GM23338 (cell line): ENCODE measurements around the gene UBE2F. TPM values are rescaled to one million over a fixed set of nuclear protein-coding genes. Genes with fewer than 3 reads are reported as not detected.
"Not testable (repeated sequence)": the region's sequence is repeated elsewhere in the genome, so short reads cannot be mapped to it uniquely, and the experiment has no call there.

Experiments
- ATAC-seq: fragments of 200-7000 bp; cut with Tn5 transposase; 3 replicates; pipeline ENCODE4 v1.9.1; 2020
- DNase-seq: peaks from one replicate; pipeline ENCODE4 v3.0.0-alpha.2; 2015; ENCODE audit warnings: low spot score
- H2AFZ ChIP-seq: fragments of 200-600 bp; sonication (generic); 2 replicates; pipeline ENCODE4 v1.8.0; 2016; ENCODE audit warnings: antibody characterized with exemption, mild to moderate bottlenecking, moderate library complexity
- H3F3A ChIP-seq: fragments of 200-600 bp; sonication (generic); replicated peaks from 2 replicates; pipeline ENCODE4 v1.8.0; 2017; ENCODE audit warnings: antibody characterized with exemption, mixed run types, low read depth
- H3K27ac ChIP-seq: fragments of 200-600 bp; sonication (generic); 2 replicates; pipeline ENCODE4 v1.6.1; 2016; ENCODE audit warnings: low read depth
- H3K27me3 ChIP-seq: fragments of 200-600 bp; sonication (generic); 2 replicates; pipeline ENCODE4 v1.8.0; 2016; ENCODE audit warnings: mild to moderate bottlenecking, mixed run types, moderate library complexity; ENCODE audit not compliant: insufficient read depth
- H3K36me3 ChIP-seq: fragments of 200-600 bp; sonication (generic); 2 replicates; pipeline ENCODE4 v1.8.0; 2016; ENCODE audit warnings: mild to moderate bottlenecking; ENCODE audit not compliant: insufficient read depth
- H3K4me1 ChIP-seq: fragments of 200-600 bp; sonication (generic); 2 replicates; pipeline ENCODE4 v1.8.0; 2016; ENCODE audit warnings: mild to moderate bottlenecking, moderate library complexity; ENCODE audit not compliant: insufficient read depth
- H3K4me2 ChIP-seq: fragments of 200-600 bp; sonication (generic); 2 replicates; pipeline ENCODE4 v1.7.1; 2017; ENCODE audit warnings: mixed run types
- H3K4me3 ChIP-seq: fragments of 200-600 bp; sonication (generic); 2 replicates; pipeline ENCODE4 v1.6.1; 2016; ENCODE audit warnings: mixed run types
- H3K79me2 ChIP-seq: fragments of 200-600 bp; sonication (generic); replicated peaks from 2 replicates; pipeline ENCODE4 v1.8.0; 2017; ENCODE audit warnings: mild to moderate bottlenecking; ENCODE audit not compliant: insufficient read depth
- H3K9me2 ChIP-seq: fragments of 200-600 bp; sonication (generic); 2 replicates; pipeline ENCODE4 v1.8.0; 2017; ENCODE audit not compliant: insufficient read depth
- H4K20me1 ChIP-seq: fragments of 200-600 bp; sonication (generic); replicated peaks from 2 replicates; pipeline ENCODE4 v1.8.0; 2017; ENCODE audit warnings: mild to moderate bottlenecking; ENCODE audit not compliant: insufficient read depth
- H3K27ac Mint-ChIP-seq: 2 replicates; pipeline ENCODE4 v1.8.0; 2020; ENCODE audit warnings: inconsistent platforms, mild to moderate bottlenecking, moderate library complexity, mixed read lengths
- H3K27me3 Mint-ChIP-seq: 3 replicates; pipeline ENCODE4 v1.8.0; 2022; ENCODE audit warnings: low read depth, mild to moderate bottlenecking, moderate library complexity, mixed read lengths, inconsistent platforms; ENCODE audit not compliant: insufficient read depth, poor library complexity
- H3K36me3 Mint-ChIP-seq: 3 replicates; pipeline ENCODE4 v1.8.0; 2021; ENCODE audit warnings: low read depth, mild to moderate bottlenecking, inconsistent platforms, moderate library complexity, mixed read lengths
- H3K4me1 Mint-ChIP-seq: 3 replicates; pipeline ENCODE4 v1.8.0; 2020; ENCODE audit warnings: mild to moderate bottlenecking, inconsistent platforms, mixed read lengths
- H3K4me3 Mint-ChIP-seq: 3 replicates; pipeline ENCODE4 v1.8.0; 2021; ENCODE audit warnings: moderate library complexity, mild to moderate bottlenecking, inconsistent platforms, mixed read lengths
- H3K9me3 Mint-ChIP-seq: 3 replicates; pipeline ENCODE4 v1.8.0; 2020; ENCODE audit warnings: moderate library complexity, mild to moderate bottlenecking, inconsistent platforms, mixed read lengths
- CTCF ChIP-seq, 2 experiments: fragments of 200-600 bp in 1 of 2; sonication (generic) in 1 of 2; conservative IDR thresholded peaks; 2 replicates each; pipeline versions ENCODE4 v1.5.1 to v1.6.1; 2016 to 2017; ENCODE audit warnings: antibody characterized with exemption in 2 of 2, low read depth in 2 of 2, mild to moderate bottlenecking in 2 of 2, moderate library complexity in 1 of 2
- POLR2AphosphoS5 ChIP-seq: IDR thresholded peaks from 2 replicates; pipeline ENCODE4 v1.6.1; 2016; ENCODE audit warnings: antibody characterized with exemption, low read depth
- ZNF114 ChIP-seq: fragments of 250-450 bp; sonication (Bioruptor Pico); IDR thresholded peaks from 2 replicates; pipeline ENCODE4 v1.5.0; 2020; ENCODE audit warnings: mild to moderate bottlenecking, moderate library complexity
- ZNF462 ChIP-seq: fragments of 250-450 bp; sonication (Bioruptor Pico); IDR thresholded peaks from 2 replicates; pipeline ENCODE4 v1.5.0; 2020; ENCODE audit warnings: mild to moderate bottlenecking, moderate library complexity
- polyA plus RNA-seq: library from polyadenylated mRNA; unstranded; fragments of >200 nt; fragmentation: Nextera tagmentation; extraction: Ambion mirVana; gene quantifications from 2 replicates; pipeline ENCODE4 v1.2.1, GENCODE V29; 2016
- total RNA-seq: library from RNA; depleted of rRNA; stranded (reverse); fragments of >200 nt; shearing (Covaris generic); gene quantifications from 2 replicates; pipeline ENCODE4 v1.2.3, GENCODE V29; 2014
- TF ChIP-seq, protein P1 (sequence below): IDR thresholded peaks from 2 replicates; pipeline ENCODE4 v1.6.1; 2016; ENCODE audit warnings: antibody characterized with exemption

UBE2F gene
- total and polyA plus RNA-seq, 2 experiments from 2014 or later = 98.2 to 106 TPM

- ATAC-seq (no peak), DNase-seq (no peak)
- Mint-ChIP-seq H3K36me3 (peaks cover 9% of the 10 kb centered on the region), H3K9me3 (peaks cover 16% of the 10 kb centered on the region), H3K27me3 (no peaks in the 10 kb centered on the region), H3K27ac (no peak overlapping the region), H3K4me1 (peaks cover 6% of the 10 kb centered on the region), H3K4me3 (no peak overlapping the region)
- Histone ChIP-seq H3K4me1 (peaks cover 6% of the 10 kb centered on the region; the same call in 1 of the 2 replicates), H3F3A (no peaks in the 10 kb centered on the region), H3K4me2 (no peak overlapping the region), H4K20me1 (no peaks in the 10 kb centered on the region), H3K27ac (no peak overlapping the region), H3K9me2 (no peaks in the 10 kb centered on the region), H2AFZ (no peak overlapping the region), H3K79me2 (peaks cover 8% of the 10 kb centered on the region; the same call in 1 of the 2 replicates), H3K4me3 (no peak overlapping the region), H3K36me3 (no peaks in the 10 kb centered on the region), H3K27me3 (no peaks in the 10 kb centered on the region)
- TF ChIP-seq, protein P1, sequence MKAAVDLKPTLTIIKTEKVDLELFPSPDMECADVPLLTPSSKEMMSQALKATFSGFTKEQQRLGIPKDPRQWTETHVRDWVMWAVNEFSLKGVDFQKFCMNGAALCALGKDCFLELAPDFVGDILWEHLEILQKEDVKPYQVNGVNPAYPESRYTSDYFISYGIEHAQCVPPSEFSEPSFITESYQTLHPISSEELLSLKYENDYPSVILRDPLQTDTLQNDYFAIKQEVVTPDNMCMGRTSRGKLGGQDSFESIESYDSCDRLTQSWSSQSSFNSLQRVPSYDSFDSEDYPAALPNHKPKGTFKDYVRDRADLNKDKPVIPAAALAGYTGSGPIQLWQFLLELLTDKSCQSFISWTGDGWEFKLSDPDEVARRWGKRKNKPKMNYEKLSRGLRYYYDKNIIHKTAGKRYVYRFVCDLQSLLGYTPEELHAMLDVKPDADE = no peak
- TF ChIP-seq ZNF114 (no peak), ZNF462 (no peak), POLR2AphosphoS5 (no peak), CTCF (conservative IDR thresholded peaks at IDR 0.05; ENCODE audit: low read depth in 2 of 2) (no peak)
Measured at GRCh38 chr2:238055841-238056240, 89.0 kb downstream of the UBE2F start.

GRCh38 chr2:238057696-238058575 is 91.1 kb downstream of the UBE2F start:
- H3F3A ChIP-seq, H3K4me3 Mint-ChIP-seq, ATAC-seq, H3K4me2 ChIP-seq, H3K27ac Mint-ChIP-seq, H3K36me3 ChIP-seq, H3K9me2 ChIP-seq, H3K27me3 ChIP-seq, H3K27me3 Mint-ChIP-seq, H3K4me3 ChIP-seq, H3K27ac ChIP-seq, H2AFZ ChIP-seq, H4K20me1 ChIP-seq: not testable (repeated sequence)
- Histone ChIP-seq H3K79me2 (peaks cover 25% of the 10 kb centered on the region), H3K4me1 (peaks cover 19% of the 10 kb centered on the region)
- DNase-seq = peak; percentile 25
- H3K36me3 Mint-ChIP-seq = peaks cover 14% of the 10 kb centered on the region
- H3K9me3 Mint-ChIP-seq = peaks cover 16% of the 10 kb centered on the region
- H3K4me1 Mint-ChIP-seq = peaks cover 18% of the 10 kb centered on the region
